CD14-positive monocyte (primary cell): Measurements from ENCODE around the gene TEN1. TPM values are rescaled to one million over a fixed set of nuclear protein-coding genes. Genes with fewer than 3 reads are reported as not detected.

Experiments used
- DNase-seq, 3 donors: peaks; one replicate each; pipeline ENCODE4 v3.0.0-alpha.2; 2011 to 2022
- H2AFZ ChIP-seq: 2 replicates; pipeline ENCODE4 v1.6.0; 2012; ENCODE audit warnings: mild to moderate bottlenecking, low read depth, low read length, inconsistent platforms; ENCODE audit not compliant: insufficient read depth, poor library complexity, severe bottlenecking
- H3K27ac ChIP-seq, 2 donors: 1 replicate in 1 of 2; 2 replicates in 1 of 2; pipeline ENCODE4 v1.5.1; 2012 to 2013; ENCODE audit warnings: low read length in 2 of 2, control low read depth in 1 of 2, inconsistent platforms in 1 of 2, low read depth in 1 of 2, mild to moderate bottlenecking in 1 of 2
- H3K27me3 ChIP-seq, 2 donors: one replicate each; pipeline versions ENCODE4 v1.6.0 to v1.6.1; 2011 to 2013; ENCODE audit warnings: low read length in 2 of 2; ENCODE audit not compliant: control insufficient read depth in 2 of 2, insufficient read depth in 2 of 2
- H3K36me3 ChIP-seq, 2 donors: replicated peaks in 1 of 2; 1 replicate in 1 of 2; 2 replicates in 1 of 2; pipeline versions ENCODE4 v1.5.1 to v1.6.1; 2012 to 2013; ENCODE audit warnings: low read length in 2 of 2, control low read depth in 1 of 2, inconsistent platforms in 1 of 2, mild to moderate bottlenecking in 1 of 2; ENCODE audit not compliant: insufficient read depth in 2 of 2, control insufficient read depth in 1 of 2
- H3K4me1 ChIP-seq, 2 donors: 1 replicate in 1 of 2; 2 replicates in 1 of 2; pipeline versions ENCODE4 v1.5.1 to v1.6.1; 2012 to 2013; ENCODE audit warnings: low read length in 2 of 2, control low read depth in 1 of 2, inconsistent platforms in 1 of 2, mild to moderate bottlenecking in 1 of 2, moderate library complexity in 1 of 2; ENCODE audit not compliant: insufficient read depth in 2 of 2, control insufficient read depth in 1 of 2
- H3K4me2 ChIP-seq: replicated peaks from 2 replicates; pipeline ENCODE3; 2012; ENCODE audit warnings: low read length, moderate library complexity, mild to moderate bottlenecking; ENCODE audit not compliant: poor library complexity, severe bottlenecking; ENCODE audit errors: extremely low read depth
- H3K4me3 ChIP-seq, 3 experiments: fragments of 200-600 bp in 1 of 3; sonication (generic) in 1 of 3; replicated peaks in 1 of 3; 1 replicate in 2 of 3; 2 replicates in 1 of 3; pipeline ENCODE4 v1.5.1; 2011 to 2013; ENCODE audit warnings: low read length in 3 of 3, mild to moderate bottlenecking in 3 of 3, control low read depth in 2 of 3, low read depth in 2 of 3, inconsistent platforms in 1 of 3, moderate library complexity in 1 of 3
- H3K79me2 ChIP-seq: 2 replicates; pipeline ENCODE4 v1.6.0; 2012; ENCODE audit warnings: mild to moderate bottlenecking, control low read depth, inconsistent platforms, low read length, moderate library complexity; ENCODE audit not compliant: insufficient read depth
- H3K9ac ChIP-seq: 2 replicates; pipeline ENCODE4 v1.6.0; 2017; ENCODE audit warnings: low read length, mild to moderate bottlenecking; ENCODE audit not compliant: insufficient read depth, poor library complexity, severe bottlenecking
- H3K9me3 ChIP-seq, 2 donors: replicated peaks in 1 of 2; 1 replicate in 1 of 2; 2 replicates in 1 of 2; pipeline versions ENCODE4 v1.5.1 to v1.6.1; 2012 to 2013; ENCODE audit warnings: low read length in 2 of 2, control low read depth in 1 of 2; ENCODE audit not compliant: control insufficient read depth in 1 of 2, insufficient read depth in 1 of 2
- H4K20me1 ChIP-seq: 2 replicates; pipeline ENCODE4 v1.6.0; 2012; ENCODE audit warnings: mild to moderate bottlenecking, low read length, control low read depth, moderate library complexity; ENCODE audit not compliant: insufficient read depth
- H3K27ac Mint-ChIP-seq, 7 donors: one replicate each; pipeline ENCODE4 v1.8.0; 2020; ENCODE audit warnings: mild to moderate bottlenecking in 7 of 7, mixed read lengths in 7 of 7, moderate library complexity in 6 of 7, inconsistent platforms in 2 of 7
- H3K27me3 Mint-ChIP-seq, 3 donors: one replicate each; pipeline ENCODE4 v1.8.0; 2021 to 2022; ENCODE audit warnings: low read depth in 3 of 3, mild to moderate bottlenecking in 3 of 3, mixed read lengths in 3 of 3, moderate library complexity in 3 of 3, inconsistent platforms in 1 of 3
- H3K36me3 Mint-ChIP-seq, 2 donors: one replicate each; pipeline ENCODE4 v1.8.0; 2020; ENCODE audit warnings: mixed read lengths in 2 of 2, inconsistent platforms in 1 of 2, mild to moderate bottlenecking in 1 of 2
- H3K4me1 Mint-ChIP-seq: one replicate; pipeline ENCODE4 v1.8.0; 2020; ENCODE audit warnings: mild to moderate bottlenecking, mixed read lengths
- H3K4me3 Mint-ChIP-seq, 2 donors: one replicate each; pipeline ENCODE4 v1.8.0; 2020; ENCODE audit warnings: mild to moderate bottlenecking in 2 of 2, mixed read lengths in 2 of 2, moderate library complexity in 1 of 2
- H3K9me3 Mint-ChIP-seq, 7 donors: one replicate each; pipeline ENCODE4 v1.8.0; 2020 to 2022; ENCODE audit warnings: mixed read lengths in 7 of 7, mild to moderate bottlenecking in 6 of 7, moderate library complexity in 6 of 7, inconsistent platforms in 2 of 7
- WGBS: methylation state at CpG from one replicate; pipeline ENCODE4 v1.1.5; 2013; ENCODE audit warnings: missing lambda C conversion rate; ENCODE audit not compliant: insufficient coverage; 5-methylcytosine and 5-hydroxymethylcytosine counted together
- intact Hi-C, 2 donors: fragments of 100-400 bp; cut with micrococcal nuclease; formaldehyde crosslinking; loops; one replicate each; pipeline versions ENCODE4 v1.15.0 to v1.15.1; 2023
- polyA plus RNA-seq, 3 donors: library from polyadenylated mRNA; depleted of rRNA in 1 of 3; unstranded in 2 of 3; stranded (reverse) in 1 of 3; fragments of 300-500 nt in 2 of 3; fragments of >200 nt in 1 of 3; fragmentation: Illumina TruSeq in 2 of 3; gene quantifications; 1 replicate in 2 of 3; 2 replicates in 1 of 3; pipeline ENCODE4 v1.2.3, GENCODE V29; 2012 to 2021
- TF ChIP-seq, protein P1 (sequence below): fragments of 200-600 bp; IDR thresholded peaks from one replicate; pipeline ENCODE4 v1.8.0; 2022; ENCODE audit warnings: antibody characterized with exemption, mild to moderate bottlenecking

TEN1 gene
- polyA plus RNA-seq, 3 donors: 22.4 to 37.2 (median 31.3) TPM

GRCh38 chr17:76049239-76049638, 70.2 kb downstream of the TEN1 start:
- no peak overlapping the region for H3K4me3 Mint-ChIP-seq
- Histone ChIP-seq H3K4me3 (no peak overlapping the region), H3K9ac (no peak overlapping the region), H2AFZ (no peak overlapping the region), H3K4me2 (no peak overlapping the region), H3K27ac (no peak overlapping the region), H4K20me1 (peaks cover 50% of the 10 kb centered on the region), H3K4me1 (peaks cover 27 to 28% of the 10 kb centered on the region in 2 donors), H3K27me3 (no peaks in the 10 kb centered on the region), H3K36me3 (peaks cover 74 to 96% of the 10 kb centered on the region in 2 donors), H3K79me2 (peaks cover 9% of the 10 kb centered on the region), H3K9me3 (no peaks in the 10 kb centered on the region)
- H3K36me3 Mint-ChIP-seq: peaks cover 78 to 96% of the 10 kb centered on the region in 2 donors
- intact Hi-C loops: no loop called here
- H3K27ac Mint-ChIP-seq: peak overlapping the region in 1 of 7 donors; percentile 18
- peaks cover 0 to 4% (median 0%) of the 10 kb centered on the region in 7 donors for H3K9me3 Mint-ChIP-seq
- 94% methylated on average over 2 of the region's 3 CpGs for WGBS
- TF ChIP-seq, protein P1, sequence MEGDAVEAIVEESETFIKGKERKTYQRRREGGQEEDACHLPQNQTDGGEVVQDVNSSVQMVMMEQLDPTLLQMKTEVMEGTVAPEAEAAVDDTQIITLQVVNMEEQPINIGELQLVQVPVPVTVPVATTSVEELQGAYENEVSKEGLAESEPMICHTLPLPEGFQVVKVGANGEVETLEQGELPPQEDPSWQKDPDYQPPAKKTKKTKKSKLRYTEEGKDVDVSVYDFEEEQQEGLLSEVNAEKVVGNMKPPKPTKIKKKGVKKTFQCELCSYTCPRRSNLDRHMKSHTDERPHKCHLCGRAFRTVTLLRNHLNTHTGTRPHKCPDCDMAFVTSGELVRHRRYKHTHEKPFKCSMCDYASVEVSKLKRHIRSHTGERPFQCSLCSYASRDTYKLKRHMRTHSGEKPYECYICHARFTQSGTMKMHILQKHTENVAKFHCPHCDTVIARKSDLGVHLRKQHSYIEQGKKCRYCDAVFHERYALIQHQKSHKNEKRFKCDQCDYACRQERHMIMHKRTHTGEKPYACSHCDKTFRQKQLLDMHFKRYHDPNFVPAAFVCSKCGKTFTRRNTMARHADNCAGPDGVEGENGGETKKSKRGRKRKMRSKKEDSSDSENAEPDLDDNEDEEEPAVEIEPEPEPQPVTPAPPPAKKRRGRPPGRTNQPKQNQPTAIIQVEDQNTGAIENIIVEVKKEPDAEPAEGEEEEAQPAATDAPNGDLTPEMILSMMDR: no peak
- H3K27me3 Mint-ChIP-seq: no peaks in the 10 kb centered on the region
- H3K4me1 Mint-ChIP-seq: peaks cover 28% of the 10 kb centered on the region
- no peak for DNase-seq

DNA sequence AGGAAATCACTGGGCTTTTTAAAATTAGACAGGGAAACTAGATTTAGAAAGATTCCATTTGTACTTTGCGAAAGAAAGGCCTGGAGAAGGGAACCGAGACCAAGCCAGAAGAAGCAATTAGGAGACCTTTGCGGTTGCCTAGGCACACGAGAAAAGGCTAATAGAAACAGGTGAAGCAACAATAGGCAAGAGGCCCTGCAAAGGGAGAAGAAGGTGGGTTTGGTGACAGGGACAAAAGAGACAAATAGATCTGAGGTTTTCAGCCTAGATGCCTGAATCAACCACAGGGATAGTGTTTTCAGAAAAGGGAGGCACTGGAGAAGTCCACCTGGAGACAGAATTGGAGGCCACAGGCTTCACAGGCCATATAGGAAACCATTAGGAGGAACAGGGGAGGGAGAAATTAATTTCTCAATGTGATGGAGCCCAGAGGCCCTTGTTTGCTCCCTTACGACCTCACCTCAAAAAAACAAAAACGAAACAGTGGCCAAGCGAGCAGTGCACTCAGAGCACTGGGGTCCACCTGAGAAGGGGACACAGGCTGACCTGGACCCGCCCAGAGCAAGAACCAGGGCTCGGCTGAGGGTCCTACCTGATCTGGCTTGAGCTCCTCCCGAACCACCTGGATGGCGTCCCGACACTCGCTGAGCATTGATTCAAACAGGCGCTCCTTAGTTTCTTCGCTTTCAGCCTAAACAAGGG, 70.9 kb downstream of the TEN1 start:
- 75% methylated on average over 14 of the region's 15 CpGs for WGBS
- peaks cover 72 to 95% of the 10 kb centered on the region in 2 donors for H3K36me3 Mint-ChIP-seq
- intact Hi-C loops: no loop called here

More for the DNA sequence above, 70.9 kb downstream of the TEN1 start:
- peaks cover 9% of the 10 kb centered on the region for H3K79me2 ChIP-seq
- TF ChIP-seq, protein P1: no peak
- no peak overlapping the region for H3K4me2 ChIP-seq
- DNase-seq: no peak
- H3K9me3 Mint-ChIP-seq: peaks cover 0 to 4% (median 0%) of the 10 kb centered on the region in 7 donors
- peaks cover 28% of the 10 kb centered on the region for H3K4me1 Mint-ChIP-seq
- no peak overlapping the region for H3K9ac ChIP-seq
- no peaks in the 10 kb centered on the region for H3K27me3 Mint-ChIP-seq
- H3K4me3 Mint-ChIP-seq: no peak overlapping the region
- H3K27ac Mint-ChIP-seq: peak overlapping the region in 3 of 7 donors; percentile 5 to 43 (median 38)
- no peak overlapping the region for H3K4me3 ChIP-seq
- H2AFZ ChIP-seq: no peak overlapping the region
- peaks cover 27 to 28% of the 10 kb centered on the region in 2 donors for H3K4me1 ChIP-seq
- no peaks in the 10 kb centered on the region for H3K9me3 ChIP-seq
- H3K27me3 ChIP-seq: no peaks in the 10 kb centered on the region
- peak overlapping the region in 1 of 2 donors; percentile 26 for H3K27ac ChIP-seq
- peaks cover 68 to 96% of the 10 kb centered on the region in 2 donors for H3K36me3 ChIP-seq
- H4K20me1 ChIP-seq: peaks cover 50% of the 10 kb centered on the region

Other genes starting within 250 kb of the TEN1 start
- 100 to 1,000 TPM in 1 of 3 donors, 10 to 100 TPM in 2; 44.8 to 108 (median 84.3) TPM for gene GALK1, start 214.0 kb upstream of the TEN1 start, polyA plus RNA-seq
- gene UNK, start 194.4 kb upstream of the TEN1 start, polyA plus RNA-seq: 10 to 100 TPM in 1 of 3 donors, 1 to 10 TPM in 2; 6.3 to 12.9 (median 7.8) TPM
- gene UNC13D, start 134.8 kb upstream of the TEN1 start, polyA plus RNA-seq: 100 to 1,000 TPM in 1 of 3 donors, 10 to 100 TPM in 2; 28.4 to 111 (median 53.3) TPM
- gene WBP2, start 123.9 kb upstream of the TEN1 start, polyA plus RNA-seq: 10 to 100 TPM; 62.4 to 93.3 (median 67.9) TPM
- under 1 TPM in 1 of 3 donors, not detected in 2; 0.20 TPM for gene TRIM47, start 100.7 kb upstream of the TEN1 start, polyA plus RNA-seq
- gene TRIM65, start 82.3 kb upstream of the TEN1 start, polyA plus RNA-seq: 10 to 100 TPM in 1 of 3 donors, 1 to 10 TPM in 2; 5.6 to 10.4 (median 5.9) TPM
- 10 to 100 TPM; 27.8 to 44.1 (median 36.0) TPM for gene MRPL38, start 74.4 kb upstream of the TEN1 start, polyA plus RNA-seq
- gene FBF1, start 38.2 kb upstream of the TEN1 start, polyA plus RNA-seq: 1 to 10 TPM in 1 of 3 donors, under 1 TPM in 2; 0.32 to 4.4 (median 0.62) TPM
- gene ACOX1, start 74 bp upstream of the TEN1 start, polyA plus RNA-seq: 10 to 100 TPM; 21.6 to 49.7 (median 49.2) TPM
- gene CDK3, start 21.6 kb downstream of the TEN1 start, polyA plus RNA-seq: 10 to 100 TPM in 1 of 3 donors, not detected in 2; 25.5 TPM
- not detected for gene EVPL, start 48.1 kb downstream of the TEN1 start, polyA plus RNA-seq
- gene SRP68, start 93.3 kb downstream of the TEN1 start, polyA plus RNA-seq: 10 to 100 TPM; 27.4 to 47.1 (median 42.1) TPM
- gene GALR2, start 95.5 kb downstream of the TEN1 start, polyA plus RNA-seq: 1 to 10 TPM in 2 of 3 donors, under 1 TPM in 1; 0.22 to 4.8 (median 1.1) TPM
- under 1 TPM in 1 of 3 donors, not detected in 2; 0.09 TPM for gene ZACN, start 99.9 kb downstream of the TEN1 start, polyA plus RNA-seq
- 10 to 100 TPM; 30.7 to 86.5 (median 42.4) TPM for gene EXOC7, start 124.5 kb downstream of the TEN1 start, polyA plus RNA-seq
- gene FOXJ1, start 162.0 kb downstream of the TEN1 start, polyA plus RNA-seq: not detected